Endothelial cell of umbilical vein (primary cell): ENCODE data around the gene SEMA4D. TPM values are rescaled to one million over a fixed set of nuclear protein-coding genes. Genes with fewer than 3 reads are reported as not detected.

Experiments used
- BruUV-seq: library from RNA; stranded (reverse); fragments of 400-500 nt; replicated peaks from 2 replicates; lab custom pipeline; 2021; lab: Mats Ljungman, UMichigan
- CTCF ChIA-PET: fragments of 300-600, 350-600 bp; sonication (Branson Sonifier 250); formaldehyde crosslinking; loops from one replicate; lab custom pipeline; 2021; ENCODE audit warnings: antibody characterized with exemption, inconsistent platforms; lab: Charles Lee
- POLR2A ChIA-PET: fragments of 300-600, 350-600 bp; sonication (Branson Sonifier 250); formaldehyde crosslinking; loops from one replicate; lab custom pipeline; 2021; ENCODE audit warnings: antibody characterized with exemption, inconsistent platforms; lab: Charles Lee
- DNase-seq: peaks from one replicate; pipeline ENCODE4 v3.0.0-alpha.2; 2011; ENCODE audit warnings: low read depth, low spot score
- FAIRE-seq: peaks from 2 replicates; lab custom pipeline; 2011; peaks lifted over from hg19 to GRCh38; lab: Jason Lieb, UNC
- H2AFZ ChIP-seq: 2 replicates; pipeline ENCODE4 v1.6.0; 2012; ENCODE audit warnings: low read depth, low read length, control low read depth, inconsistent platforms
- H3K27ac ChIP-seq: 2 replicates; pipeline ENCODE4 v1.5.1; 2011; ENCODE audit warnings: low read depth, mild to moderate bottlenecking, control low read depth, low read length, moderate library complexity; ENCODE audit not compliant: insufficient read depth
- H3K27me3 ChIP-seq, 2 experiments: 2 replicates each; pipeline versions ENCODE4 v1.6.0 to v1.6.1; 2011; ENCODE audit warnings: low read length in 2 of 2, mixed read lengths in 1 of 2; ENCODE audit not compliant: control insufficient read depth in 2 of 2, insufficient read depth in 2 of 2
- H3K36me3 ChIP-seq, 2 experiments: 2 replicates in 1 of 2; 3 replicates in 1 of 2; pipeline ENCODE4 v1.5.1; 2011; ENCODE audit warnings: low read length in 2 of 2, mild to moderate bottlenecking in 1 of 2, moderate library complexity in 1 of 2; ENCODE audit not compliant: control insufficient read depth in 2 of 2, insufficient read depth in 2 of 2; ENCODE audit errors: extremely low read depth in 1 of 2
- H3K4me1 ChIP-seq: 3 replicates; pipeline ENCODE4 v1.5.1; 2011; ENCODE audit warnings: mild to moderate bottlenecking, low read length; ENCODE audit not compliant: control insufficient read depth, insufficient read depth; ENCODE audit errors: extremely low read depth
- H3K4me2 ChIP-seq: 2 replicates; pipeline ENCODE4 v1.6.1; 2011; ENCODE audit warnings: low read length, control low read depth, mixed read lengths; ENCODE audit not compliant: insufficient read depth
- H3K4me3 ChIP-seq, 3 experiments: fragments of 200-600 bp in 1 of 3; sonication (generic), shearing (Covaris generic) in 1 of 3; replicated peaks in 1 of 3; 2 replicates each; pipeline ENCODE4 v1.5.1; 2011 to 2016; ENCODE audit warnings: control low read depth in 3 of 3, low read length in 3 of 3, mild to moderate bottlenecking in 2 of 3, inconsistent platforms in 1 of 3, low read depth in 1 of 3, moderate library complexity in 1 of 3; ENCODE audit not compliant: insufficient read depth in 1 of 3
- H3K79me2 ChIP-seq: 2 replicates; pipeline ENCODE4 v1.6.0; 2012; ENCODE audit warnings: low read length, inconsistent platforms; ENCODE audit not compliant: control insufficient read depth, insufficient read depth
- H3K9ac ChIP-seq: replicated peaks from 2 replicates; pipeline ENCODE3; 2011; ENCODE audit warnings: low read length, control low read depth; ENCODE audit not compliant: insufficient read depth; ENCODE audit errors: extremely low read depth
- H3K9me1 ChIP-seq: replicated peaks from 3 replicates; pipeline ENCODE4 v1.6.0; 2011; ENCODE audit warnings: mild to moderate bottlenecking, low read length; ENCODE audit not compliant: control insufficient read depth, insufficient read depth; ENCODE audit errors: extremely low read depth
- H3K9me3 ChIP-seq: replicated peaks from 2 replicates; pipeline ENCODE4 v1.5.1; 2012; ENCODE audit warnings: low read length, inconsistent platforms; ENCODE audit not compliant: control insufficient read depth, insufficient read depth
- H4K20me1 ChIP-seq: replicated peaks from 2 replicates; pipeline ENCODE3; 2011; ENCODE audit warnings: mild to moderate bottlenecking, low read length; ENCODE audit not compliant: control insufficient read depth, insufficient read depth; ENCODE audit errors: extremely low read depth
- EZH2 ChIP-seq: IDR thresholded peaks from 2 replicates; pipeline ENCODE4 v1.6.1; 2012; ENCODE audit warnings: borderline replicate concordance, low read depth, mild to moderate bottlenecking, moderate library complexity, low read length, inconsistent platforms; ENCODE audit not compliant: severe bottlenecking
- FOS ChIP-seq: IDR thresholded peaks from 2 replicates; pipeline ENCODE4 v1.6.1; 2011; ENCODE audit warnings: mild to moderate bottlenecking, low read length, moderate library complexity, borderline replicate concordance; ENCODE audit not compliant: insufficient read depth
- GATA2 ChIP-seq: IDR thresholded peaks from 2 replicates; pipeline ENCODE4 v1.7.0; 2011; ENCODE audit warnings: low read depth, mild to moderate bottlenecking, moderate library complexity, mixed read lengths, low read length; ENCODE audit not compliant: insufficient read length, insufficient read depth
- JUN ChIP-seq: IDR thresholded peaks from 2 replicates; pipeline ENCODE4 v1.6.1; 2011; ENCODE audit warnings: borderline replicate concordance, low read depth; ENCODE audit not compliant: insufficient read length, insufficient read depth
- MYC ChIP-seq: IDR thresholded peaks from one replicate; pipeline ENCODE4 v1.6.1; 2011; ENCODE audit warnings: mild to moderate bottlenecking, low read depth, low read length
- POLR2A ChIP-seq: IDR thresholded peaks from 2 replicates; pipeline ENCODE4 v1.6.1; 2012; ENCODE audit warnings: low read depth, mild to moderate bottlenecking, control low read depth, low read length
- POLR2AphosphoS5 ChIP-seq: IDR thresholded peaks from 2 replicates; pipeline ENCODE4 v1.6.1; 2012; ENCODE audit warnings: low read depth, mild to moderate bottlenecking, control low read depth, low read length, moderate library complexity; ENCODE audit not compliant: insufficient read depth
- dilution Hi-C: fragments of 300-500 bp; cut with MboI; formaldehyde crosslinking; loops from one replicate; pipeline ENCODE4 v1.15.0; 2019; ENCODE audit warnings: low sequenced_read_pairs; ENCODE audit not compliant: extremely low pct_ligation_motif_present
- intact Hi-C: fragments of 100-400 bp; cut with micrococcal nuclease; formaldehyde crosslinking; loops from one replicate; pipeline ENCODE4 v1.10.0; 2022
- polyA plus RNA-seq, 4 experiments: library from polyadenylated mRNA; depleted of rRNA in 3 of 4; stranded (reverse) in 3 of 4; unstranded in 1 of 4; fragments of >200 nt; gene quantifications; 2 replicates each; pipeline versions ENCODE4 v1.2.1 to v1.2.3, GENCODE V29; 2011 to 2012; ENCODE audit warnings: missing spikeins in 1 of 4
- total RNA-seq: library from RNA; stranded (reverse); gene quantifications from 2 replicates; pipeline ENCODE4 v1.2.3, GENCODE V29; 2021
- TF ChIP-seq, protein P1 (sequence below), 2 donors: IDR thresholded peaks; 1 replicate in 1 of 2; 2 replicates in 1 of 2; pipeline ENCODE4 v1.5.1; 2011; ENCODE audit warnings: low read length in 2 of 2, mild to moderate bottlenecking in 2 of 2, moderate library complexity in 2 of 2, control low read depth in 1 of 2, inconsistent platforms in 1 of 2, low read depth in 1 of 2; ENCODE audit not compliant: insufficient read depth in 1 of 2; ENCODE audit errors: extremely low read depth in 1 of 2
- TF ChIP-seq, protein P2 (sequence below): IDR thresholded peaks from 2 replicates; pipeline ENCODE4 v1.6.1; 2011; ENCODE audit not compliant: insufficient read depth, insufficient read length

Gene SEMA4D
- total and polyA plus RNA-seq, 2 donors (not counting 3 experiments of a cell fraction or from before 2014, with no cell fraction given) = 3.9 to 15.7 TPM

DNA sequence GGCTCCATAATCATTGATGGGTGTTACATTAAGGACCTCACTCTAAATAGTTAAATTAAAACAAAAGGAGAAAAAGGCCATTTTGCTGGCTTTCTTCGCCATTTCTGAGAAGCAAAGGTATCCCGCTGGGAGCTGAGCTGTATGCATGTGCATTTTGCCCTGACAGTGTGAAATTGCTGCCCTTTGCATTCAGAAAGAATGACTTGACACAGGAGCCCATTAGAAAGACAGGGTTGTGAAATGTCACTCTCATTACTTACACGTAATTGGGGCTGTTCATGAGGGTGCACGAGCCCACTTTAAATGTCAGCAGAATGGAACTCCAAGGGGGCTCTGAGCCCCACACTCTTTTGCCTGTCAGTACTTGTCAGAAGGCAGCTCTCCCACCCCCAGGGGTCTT, 85.0 kb downstream of the SEMA4D start:
- intact Hi-C loops (no loop called here), dilution Hi-C loops (no loop called here)
- Histone ChIP-seq H3K79me2 (no peaks in the 10 kb centered on the region), H3K27me3 (no peaks in the 10 kb centered on the region), H3K9ac (no peak overlapping the region), H3K9me3 (no peaks in the 10 kb centered on the region), H2AFZ (no peak overlapping the region), H3K4me3 (no peak overlapping the region), H3K4me1 (no peaks in the 10 kb centered on the region), H3K36me3 (no peaks in the 10 kb centered on the region), H4K20me1 (no peaks in the 10 kb centered on the region), H3K4me2 (no peak overlapping the region), H3K9me1 (no peaks in the 10 kb centered on the region), H3K27ac (no peak overlapping the region)
- BruUV-seq = no TSS peak
- no peak for FAIRE-seq
- no peak for TF ChIP-seq POLR2A
- no peak for TF ChIP-seq POLR2AphosphoS5
- TF ChIP-seq JUN = no peak
- TF ChIP-seq EZH2 = no peak
- no peak for TF ChIP-seq GATA2
- no peak for TF ChIP-seq MYC
- ChIA-PET POLR2A (no interaction called here), CTCF (no interaction called here)
- DNase-seq = no peak

DNA sequence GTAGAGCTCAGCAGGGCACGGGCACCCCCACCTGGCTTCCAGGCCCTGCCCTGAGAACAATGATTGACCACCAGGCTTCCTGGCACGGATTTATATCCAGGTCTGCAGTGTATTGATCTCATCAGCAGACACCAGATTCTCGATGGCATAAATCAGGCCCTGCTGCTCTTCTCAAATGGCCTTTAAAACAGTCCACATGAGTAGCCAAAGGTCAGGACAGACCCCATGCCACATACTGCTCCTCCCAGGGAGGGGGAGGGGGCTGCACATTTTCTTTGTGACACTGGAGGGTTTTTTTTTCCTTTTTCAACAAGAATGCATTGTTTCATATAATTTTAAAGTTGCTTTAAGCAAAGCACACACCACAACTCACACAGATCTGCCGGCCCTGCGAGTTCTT, 85.4 kb downstream of the SEMA4D start:
- dilution Hi-C loops (no loop called here), intact Hi-C loops (no loop called here)
- no peak overlapping the region for H3K27ac ChIP-seq
- H3K79me2 ChIP-seq = no peaks in the 10 kb centered on the region
- TF ChIP-seq, protein P1, sequence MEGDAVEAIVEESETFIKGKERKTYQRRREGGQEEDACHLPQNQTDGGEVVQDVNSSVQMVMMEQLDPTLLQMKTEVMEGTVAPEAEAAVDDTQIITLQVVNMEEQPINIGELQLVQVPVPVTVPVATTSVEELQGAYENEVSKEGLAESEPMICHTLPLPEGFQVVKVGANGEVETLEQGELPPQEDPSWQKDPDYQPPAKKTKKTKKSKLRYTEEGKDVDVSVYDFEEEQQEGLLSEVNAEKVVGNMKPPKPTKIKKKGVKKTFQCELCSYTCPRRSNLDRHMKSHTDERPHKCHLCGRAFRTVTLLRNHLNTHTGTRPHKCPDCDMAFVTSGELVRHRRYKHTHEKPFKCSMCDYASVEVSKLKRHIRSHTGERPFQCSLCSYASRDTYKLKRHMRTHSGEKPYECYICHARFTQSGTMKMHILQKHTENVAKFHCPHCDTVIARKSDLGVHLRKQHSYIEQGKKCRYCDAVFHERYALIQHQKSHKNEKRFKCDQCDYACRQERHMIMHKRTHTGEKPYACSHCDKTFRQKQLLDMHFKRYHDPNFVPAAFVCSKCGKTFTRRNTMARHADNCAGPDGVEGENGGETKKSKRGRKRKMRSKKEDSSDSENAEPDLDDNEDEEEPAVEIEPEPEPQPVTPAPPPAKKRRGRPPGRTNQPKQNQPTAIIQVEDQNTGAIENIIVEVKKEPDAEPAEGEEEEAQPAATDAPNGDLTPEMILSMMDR (IDR thresholded peaks at IDR 0.05; ENCODE audit: extremely low read depth in 1 of 2, insufficient read depth in 1 of 2, low read depth in 1 of 2, low read length in 2 of 2) = no peak
- TF ChIP-seq, protein P2, sequence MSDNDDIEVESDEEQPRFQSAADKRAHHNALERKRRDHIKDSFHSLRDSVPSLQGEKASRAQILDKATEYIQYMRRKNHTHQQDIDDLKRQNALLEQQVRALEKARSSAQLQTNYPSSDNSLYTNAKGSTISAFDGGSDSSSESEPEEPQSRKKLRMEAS = no peak
- no peak for TF ChIP-seq GATA2
- no peak for TF ChIP-seq JUN
- no peak for TF ChIP-seq POLR2AphosphoS5
- no peak for TF ChIP-seq POLR2A
- TF ChIP-seq FOS = no peak
- H3K9me1 ChIP-seq = no peaks in the 10 kb centered on the region
- ChIA-PET CTCF (no interaction called here), POLR2A (no interaction called here)
- H3K4me3 ChIP-seq = no peak overlapping the region
- DNase-seq (no peak), FAIRE-seq (no peak)
- H3K36me3 ChIP-seq = no peaks in the 10 kb centered on the region
- no peaks in the 10 kb centered on the region for H3K9me3 ChIP-seq
- H3K27me3 ChIP-seq = no peaks in the 10 kb centered on the region
- BruUV-seq = no TSS peak
- H3K9ac ChIP-seq = no peak overlapping the region
- no peak overlapping the region for H3K4me2 ChIP-seq
- H4K20me1 ChIP-seq = no peaks in the 10 kb centered on the region
- no peaks in the 10 kb centered on the region for H3K4me1 ChIP-seq
- H2AFZ ChIP-seq = no peak overlapping the region
